Trophoblast cell (in vitro differentiated cells and primary cell): ENCODE data around the gene DUSP14.

Experiments used
- DNase-seq, 2 donors: peaks; one replicate each; pipeline ENCODE4 v3.0.0-alpha.2; 2016
- H2AFZ ChIP-seq: 2 replicates; pipeline ENCODE4 v1.6.1; 2013; ENCODE audit warnings: low read length, moderate library complexity, mild to moderate bottlenecking; ENCODE audit not compliant: insufficient read depth, poor library complexity
- H2AK5ac ChIP-seq: 2 replicates; pipeline ENCODE4 v1.6.1; 2013; ENCODE audit warnings: mild to moderate bottlenecking, low read length
- H2BK120ac ChIP-seq: 2 replicates; pipeline ENCODE4 v1.6.1; 2013; ENCODE audit warnings: low read length, mild to moderate bottlenecking, moderate library complexity; ENCODE audit not compliant: insufficient read depth, poor library complexity
- H2BK12ac ChIP-seq: 2 replicates; pipeline ENCODE4 v1.6.1; 2013; ENCODE audit warnings: mild to moderate bottlenecking, low read length, moderate library complexity
- H2BK5ac ChIP-seq: 2 replicates; pipeline ENCODE4 v1.6.1; 2013; ENCODE audit warnings: low read length, low read depth, moderate library complexity, mild to moderate bottlenecking; ENCODE audit not compliant: poor library complexity
- H3K14ac ChIP-seq: 2 replicates; pipeline ENCODE4 v1.6.1; 2013; ENCODE audit warnings: mild to moderate bottlenecking, low read length
- H3K18ac ChIP-seq: 2 replicates; pipeline ENCODE4 v1.6.1; 2013; ENCODE audit warnings: mild to moderate bottlenecking, low read length
- H3K23ac ChIP-seq: 2 replicates; pipeline ENCODE4 v1.6.1; 2013; ENCODE audit warnings: low read length
- H3K27ac ChIP-seq: 2 replicates; pipeline ENCODE4 v1.5.1; 2013; ENCODE audit warnings: low read depth, mild to moderate bottlenecking, inconsistent platforms, low read length, moderate library complexity
- H3K27me3 ChIP-seq: 2 replicates; pipeline ENCODE4 v1.6.1; 2013; ENCODE audit warnings: inconsistent platforms, mild to moderate bottlenecking, low read length, moderate library complexity; ENCODE audit not compliant: insufficient read depth
- H3K36me3 ChIP-seq, 2 experiments: 1 replicate in 1 of 2; 2 replicates in 1 of 2; pipeline ENCODE4 v1.6.1; 2013; ENCODE audit warnings: low read length in 2 of 2, mild to moderate bottlenecking in 2 of 2, moderate library complexity in 1 of 2; ENCODE audit not compliant: insufficient read depth in 2 of 2, control insufficient read depth in 1 of 2
- H3K4ac ChIP-seq: 2 replicates; pipeline ENCODE4 v1.6.1; 2013; ENCODE audit warnings: low read depth, mild to moderate bottlenecking, low read length, moderate library complexity
- H3K4me1 ChIP-seq, 2 experiments: 1 replicate in 1 of 2; 2 replicates in 1 of 2; pipeline ENCODE4 v1.6.1; 2013; ENCODE audit warnings: low read length in 2 of 2, mild to moderate bottlenecking in 2 of 2, moderate library complexity in 1 of 2; ENCODE audit not compliant: insufficient read depth in 2 of 2, control insufficient read depth in 1 of 2
- H3K4me2 ChIP-seq: 2 replicates; pipeline ENCODE4 v1.6.1; 2013; ENCODE audit warnings: inconsistent platforms, mild to moderate bottlenecking, low read length, moderate library complexity
- H3K4me3 ChIP-seq: 2 replicates; pipeline ENCODE4 v1.5.1; 2013; ENCODE audit warnings: mild to moderate bottlenecking, low read depth, low read length, inconsistent platforms
- H3K79me1 ChIP-seq: one replicate; pipeline ENCODE4 v1.6.1; 2013; ENCODE audit warnings: low read length
- H3K79me2 ChIP-seq: 2 replicates; pipeline ENCODE4 v1.6.1; 2013; ENCODE audit warnings: low read length, mild to moderate bottlenecking; ENCODE audit not compliant: control insufficient read depth, insufficient read depth, poor library complexity
- H3K9ac ChIP-seq: 2 replicates; pipeline ENCODE4 v1.6.1; 2013; ENCODE audit warnings: mild to moderate bottlenecking, low read length
- H3K9me3 ChIP-seq: 2 replicates; pipeline ENCODE4 v1.6.1; 2013; ENCODE audit warnings: low read depth, mild to moderate bottlenecking, control low read depth, inconsistent platforms, low read length; ENCODE audit not compliant: insufficient read depth
- H4K12ac ChIP-seq: 2 replicates; pipeline ENCODE4 v1.6.1; 2013; ENCODE audit warnings: low read depth, mild to moderate bottlenecking, low read length, moderate library complexity
- H4K8ac ChIP-seq: 2 replicates; pipeline ENCODE4 v1.6.1; 2013; ENCODE audit warnings: low read depth, mild to moderate bottlenecking, low read length, moderate library complexity
- H4K91ac ChIP-seq: one replicate; pipeline ENCODE4 v1.6.1; 2013; ENCODE audit warnings: low read depth, mild to moderate bottlenecking, low read length, moderate library complexity
- WGBS: extraction: QIAGEN DNeasy Blood & Tissue Kit; methylation state at CpG from one replicate; pipeline ENCODE4 v1.1.7; 2013; ENCODE audit warnings: missing lambda C conversion rate; ENCODE audit not compliant: insufficient read length, insufficient coverage; ENCODE audit errors: extremely low coverage; 5-methylcytosine and 5-hydroxymethylcytosine counted together

The DUSP14 gene

DNA sequence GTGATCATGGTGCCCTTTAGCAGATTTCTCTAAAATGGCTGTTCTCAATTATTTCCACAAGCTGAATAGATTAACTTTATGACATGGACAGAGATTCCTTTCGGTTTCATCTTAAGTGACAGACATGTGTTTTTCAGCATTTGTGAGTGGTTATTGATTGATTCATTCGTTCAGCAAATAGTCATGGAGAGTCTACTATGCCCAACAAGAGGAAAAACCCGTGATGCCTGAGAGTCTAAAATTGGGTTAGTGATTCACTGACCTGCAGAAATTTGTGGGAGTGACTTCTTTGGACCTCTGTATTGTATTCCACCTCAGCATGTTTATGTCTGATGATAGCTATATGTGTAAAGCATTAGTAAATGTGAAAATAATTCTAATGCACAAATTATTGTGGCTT lies 28.0 kb upstream of the DUSP14 start:
- H4K12ac ChIP-seq, result no peak overlapping the region
- no peak overlapping the region for H3K9ac ChIP-seq
- no peak overlapping the region for H3K27ac ChIP-seq
- H3K27me3 ChIP-seq, result no peaks in the 10 kb centered on the region
- H2BK12ac ChIP-seq, result no peak overlapping the region
- H3K4me3 ChIP-seq, result no peak overlapping the region
- no peak overlapping the region for H3K23ac ChIP-seq
- H3K9me3 ChIP-seq, result no peaks in the 10 kb centered on the region
- no peaks in the 10 kb centered on the region for H3K4me1 ChIP-seq
- H3K79me1 ChIP-seq, result no peaks in the 10 kb centered on the region
- no peak overlapping the region for H3K4me2 ChIP-seq
- no peak overlapping the region for H2BK120ac ChIP-seq
- H3K14ac ChIP-seq, result no peak overlapping the region
- H3K18ac ChIP-seq, result no peak overlapping the region
- no peak overlapping the region for H3K4ac ChIP-seq
- no peak overlapping the region for H2AK5ac ChIP-seq
- H3K36me3 ChIP-seq, result peaks cover 2 to 6% of the 10 kb centered on the region in 2 experiments
- H2BK5ac ChIP-seq, result no peak overlapping the region
- no peak for DNase-seq
- no peak overlapping the region for H4K91ac ChIP-seq
- WGBS, result no CpG with 5 or more reads among the region's 3 CpGs
- H2AFZ ChIP-seq, result no peak overlapping the region
- no peak overlapping the region for H4K8ac ChIP-seq
- H3K79me2 ChIP-seq, result no peaks in the 10 kb centered on the region

- peaks cover 2 to 6% of the 10 kb centered on the region in 2 experiments for H3K36me3 ChIP-seq
- no peak overlapping the region for H4K91ac ChIP-seq
- H3K4ac ChIP-seq, result no peak overlapping the region
- H4K8ac ChIP-seq, result no peak overlapping the region
- H2BK5ac ChIP-seq, result no peak overlapping the region
- H3K79me2 ChIP-seq, result no peaks in the 10 kb centered on the region
- no peak overlapping the region for H3K4me2 ChIP-seq
- WGBS, result no CpG with 5 or more reads among the region's 5 CpGs
- H3K27me3 ChIP-seq, result no peaks in the 10 kb centered on the region
- H3K4me1 ChIP-seq, result no peaks in the 10 kb centered on the region
- no peak overlapping the region for H2BK12ac ChIP-seq
- no peak overlapping the region for H2AK5ac ChIP-seq
- no peak overlapping the region for H4K12ac ChIP-seq
- no peak overlapping the region for H3K14ac ChIP-seq
- no peak overlapping the region for H3K9ac ChIP-seq
- no peaks in the 10 kb centered on the region for H3K79me1 ChIP-seq
- H3K23ac ChIP-seq, result no peak overlapping the region
- no peak overlapping the region for H2AFZ ChIP-seq
- no peak overlapping the region for H3K18ac ChIP-seq
- DNase-seq, result no peak
- no peaks in the 10 kb centered on the region for H3K9me3 ChIP-seq
- no peak overlapping the region for H3K4me3 ChIP-seq
- no peak overlapping the region for H2BK120ac ChIP-seq
- no peak overlapping the region for H3K27ac ChIP-seq
Measured at GRCh38 chr17:37462492-37462891, 27.2 kb upstream of the DUSP14 start.

DNA sequence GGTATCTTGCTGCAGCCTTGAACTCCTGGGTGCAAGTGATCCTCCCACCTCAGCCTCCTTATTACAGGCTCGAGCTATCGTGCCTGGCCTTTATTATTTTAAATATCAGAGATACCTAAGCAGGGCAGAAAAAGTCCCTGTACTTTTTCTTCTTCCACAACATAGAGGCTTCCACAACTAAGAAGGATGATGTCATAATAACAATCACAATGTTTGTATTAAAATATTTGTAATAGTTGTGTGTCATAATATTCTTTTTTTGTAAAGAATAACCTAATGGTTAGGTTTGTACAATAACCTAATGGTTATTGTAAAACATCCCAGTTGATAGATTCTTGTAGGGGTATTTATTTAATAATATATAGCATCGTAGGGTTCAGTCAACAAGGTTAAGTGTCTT lies 26.7 kb upstream of the DUSP14 start:
- no CpG with 5 or more reads among the region's 3 CpGs for WGBS
- H3K4me1 ChIP-seq, result no peaks in the 10 kb centered on the region
- H2AK5ac ChIP-seq, result no peak overlapping the region
- no peak overlapping the region for H3K9ac ChIP-seq
- no peak overlapping the region for H3K4me3 ChIP-seq
- H3K36me3 ChIP-seq, result peaks cover 5 to 8% of the 10 kb centered on the region in 2 experiments
- DNase-seq, result no peak
- no peak overlapping the region for H4K12ac ChIP-seq
- no peaks in the 10 kb centered on the region for H3K79me1 ChIP-seq
- no peak overlapping the region for H2AFZ ChIP-seq
- H3K4me2 ChIP-seq, result no peak overlapping the region
- H2BK12ac ChIP-seq, result no peak overlapping the region
- no peak overlapping the region for H3K27ac ChIP-seq
- no peak overlapping the region for H3K18ac ChIP-seq
- H3K27me3 ChIP-seq, result no peaks in the 10 kb centered on the region
- no peak overlapping the region for H3K4ac ChIP-seq
- no peaks in the 10 kb centered on the region for H3K79me2 ChIP-seq
- H2BK5ac ChIP-seq, result no peak overlapping the region
- H3K9me3 ChIP-seq, result no peaks in the 10 kb centered on the region
- no peak overlapping the region for H4K8ac ChIP-seq
- no peak overlapping the region for H3K14ac ChIP-seq
- H2BK120ac ChIP-seq, result no peak overlapping the region
- H4K91ac ChIP-seq, result no peak overlapping the region
- no peak overlapping the region for H3K23ac ChIP-seq

- Histone ChIP-seq H2AFZ (no peak overlapping the region), H2AK5ac (no peak overlapping the region), H3K9ac (no peak overlapping the region), H3K14ac (no peak overlapping the region), H3K18ac (no peak overlapping the region), H2BK120ac (no peak overlapping the region), H3K23ac (no peak overlapping the region), H3K4ac (no peak overlapping the region), H3K27ac (no peak overlapping the region), H2BK12ac (no peak overlapping the region), H4K12ac (no peak overlapping the region), H2BK5ac (no peak overlapping the region), H3K4me3 (no peak overlapping the region), H3K4me2 (no peak overlapping the region), H3K4me1 (no peaks in the 10 kb centered on the region), H3K9me3 (no peaks in the 10 kb centered on the region), H3K27me3 (no peaks in the 10 kb centered on the region), H3K79me2 (no peaks in the 10 kb centered on the region), H3K79me1 (no peaks in the 10 kb centered on the region), H4K91ac (no peak overlapping the region), H3K36me3 (peaks cover 3 to 8% of the 10 kb centered on the region in 2 experiments), H4K8ac (no peak overlapping the region)
- peak in 1 of 2 donors; percentile 35 for DNase-seq
- no CpG with 5 or more reads among the region's 7 CpGs for WGBS
Measured at GRCh38 chr17:37465069-37465616, 24.5 kb upstream of the DUSP14 start.
